AG04450 (cell line): ENCODE data around the gene MRPL32. TPM values are rescaled to one million over a fixed set of nuclear protein-coding genes. Genes with fewer than 3 reads are reported as not detected.

Source experiments
- CTCF ChIA-PET: fragments of 300-600, 350-600 bp; formaldehyde crosslinking; extraction: SDS; loops from one replicate; lab custom pipeline; 2022; ENCODE audit warnings: antibody characterized with exemption, inconsistent platforms; lab: Charles Lee
- POLR2A ChIA-PET: fragments of 350-600 bp; formaldehyde crosslinking; extraction: SDS; loops from one replicate; lab custom pipeline; 2021; ENCODE audit warnings: antibody characterized with exemption, inconsistent platforms; lab: Yijun Ruan, JAX
- DNase-seq: peaks from one replicate; pipeline ENCODE4 v3.0.0-alpha.2; 2011; ENCODE audit warnings: low read depth, low spot score
- H3K27ac ChIP-seq: one replicate; pipeline ENCODE4 v1.5.1; 2012; ENCODE audit warnings: low read depth, low read length, control low read depth
- H3K27me3 ChIP-seq: one replicate; pipeline ENCODE4 v1.6.0; 2012; ENCODE audit warnings: low read length; ENCODE audit not compliant: control insufficient read depth, insufficient read depth
- H3K4me3 ChIP-seq: 2 replicates; pipeline ENCODE4 v1.5.1; 2011; ENCODE audit warnings: mild to moderate bottlenecking, low read depth, low read length, control low read depth
- H3K9me3 ChIP-seq: 2 replicates; pipeline ENCODE4 v1.5.1; 2012; ENCODE audit warnings: low read length; ENCODE audit not compliant: control insufficient read depth, insufficient read depth
- CTCF ChIP-seq: IDR thresholded peaks from 2 replicates; pipeline ENCODE4 v1.5.1; 2011; ENCODE audit warnings: low read depth, low read length, control low read depth, inconsistent platforms
- polyA plus RNA-seq: library from polyadenylated mRNA; depleted of rRNA; stranded (reverse); fragments of >200 nt; gene quantifications from 2 replicates; pipeline ENCODE4 v1.2.3, GENCODE V29; 2011

MRPL32 gene
- polyA plus RNA-seq, 1 experiment: 68.5 TPM

GRCh38 chr7:42939457-42940240 is 7.5 kb downstream of the MRPL32 start:
- no peak for DNase-seq
- TF ChIP-seq CTCF: no peak
- no peak overlapping the region for H3K27ac ChIP-seq
- no peaks in the 10 kb centered on the region for H3K9me3 ChIP-seq
- no peak overlapping the region for H3K4me3 ChIP-seq
- H3K27me3 ChIP-seq: no peaks in the 10 kb centered on the region
- CTCF ChIA-PET: interaction anchor here (1.3 to 4.2 kb wide), 5 partner anchors 10 to 516 kb away, joined by 3 to 41 read pairs (median 8); no protein-coding TSS in a partner anchor
- POLR2A ChIA-PET: no interaction called here

GRCh38 chr7:42940985-42941847 is 9.0 kb downstream of the MRPL32 start:
- no peaks in the 10 kb centered on the region for H3K27me3 ChIP-seq
- H3K4me3 ChIP-seq: no peak overlapping the region
- DNase-seq: peak; percentile 41
- ChIA-PET CTCF (interaction anchor here (0.6 to 5.7 kb wide), 66 partner anchors 8 to 1000 kb away, joined by 3 to 85 read pairs (median 4); partner anchors contain the start of genes C7orf25, MRPL32, PSMA2 and STK17A), POLR2A (interaction anchor here (0.7 kb wide), 1 partner anchor 9 kb away, joined by 3 read pairs; the partner anchor contains the start of genes MRPL32 and PSMA2)
- TF ChIP-seq CTCF: peak; percentile 95
- no peak overlapping the region for H3K27ac ChIP-seq
- no peaks in the 10 kb centered on the region for H3K9me3 ChIP-seq

GRCh38 chr7:42945821-42946626 is 13.8 kb downstream of the MRPL32 start:
- H3K27me3 ChIP-seq: no peaks in the 10 kb centered on the region
- CTCF ChIA-PET: interaction anchor here (1.0 to 5.7 kb wide), 3 partner anchors 162 to 509 kb away, joined by 4 to 85 read pairs (median 9); no protein-coding TSS in a partner anchor
- TF ChIP-seq CTCF: no peak
- no peak overlapping the region; the same call in 1 of the 2 replicates for H3K4me3 ChIP-seq
- H3K9me3 ChIP-seq: no peaks in the 10 kb centered on the region
- DNase-seq: no peak
- H3K27ac ChIP-seq: no peak overlapping the region
- POLR2A ChIA-PET: no interaction called here

- Histone ChIP-seq H3K27me3 (no peaks in the 10 kb centered on the region), H3K9me3 (no peaks in the 10 kb centered on the region), H3K4me3 (no peak overlapping the region), H3K27ac (no peak overlapping the region)
- ChIA-PET POLR2A (no interaction called here), CTCF (interaction anchor here (2.1 kb wide), 1 partner anchor 509 kb away, joined by 9 read pairs; no protein-coding TSS in a partner anchor)
- no peak for TF ChIP-seq CTCF
- no peak for DNase-seq
Measured at GRCh38 chr7:42946627-42946950, 14.4 kb downstream of the MRPL32 start.
